Lower leg skin (tissue), 3 donors: ENCODE results near the gene SCYL1.

Experiments used
- POLR2A ChIP-seq, 2 donors: fragments of 450-650 bp; IDR thresholded peaks; one replicate each; pipeline ENCODE4 v1.6.1; 2016 to 2017; ENCODE audit warnings: antibody characterized with exemption in 2 of 2, mild to moderate bottlenecking in 1 of 2, moderate library complexity in 1 of 2
- TF ChIP-seq, protein P1 (sequence below), 3 donors: fragments of 450-650 bp; IDR thresholded peaks; one replicate each; pipeline ENCODE4 v1.5.1; 2016; ENCODE audit warnings: antibody characterized with exemption in 3 of 3, mild to moderate bottlenecking in 3 of 3, moderate library complexity in 2 of 3

- TF ChIP-seq, protein P1, sequence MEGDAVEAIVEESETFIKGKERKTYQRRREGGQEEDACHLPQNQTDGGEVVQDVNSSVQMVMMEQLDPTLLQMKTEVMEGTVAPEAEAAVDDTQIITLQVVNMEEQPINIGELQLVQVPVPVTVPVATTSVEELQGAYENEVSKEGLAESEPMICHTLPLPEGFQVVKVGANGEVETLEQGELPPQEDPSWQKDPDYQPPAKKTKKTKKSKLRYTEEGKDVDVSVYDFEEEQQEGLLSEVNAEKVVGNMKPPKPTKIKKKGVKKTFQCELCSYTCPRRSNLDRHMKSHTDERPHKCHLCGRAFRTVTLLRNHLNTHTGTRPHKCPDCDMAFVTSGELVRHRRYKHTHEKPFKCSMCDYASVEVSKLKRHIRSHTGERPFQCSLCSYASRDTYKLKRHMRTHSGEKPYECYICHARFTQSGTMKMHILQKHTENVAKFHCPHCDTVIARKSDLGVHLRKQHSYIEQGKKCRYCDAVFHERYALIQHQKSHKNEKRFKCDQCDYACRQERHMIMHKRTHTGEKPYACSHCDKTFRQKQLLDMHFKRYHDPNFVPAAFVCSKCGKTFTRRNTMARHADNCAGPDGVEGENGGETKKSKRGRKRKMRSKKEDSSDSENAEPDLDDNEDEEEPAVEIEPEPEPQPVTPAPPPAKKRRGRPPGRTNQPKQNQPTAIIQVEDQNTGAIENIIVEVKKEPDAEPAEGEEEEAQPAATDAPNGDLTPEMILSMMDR (IDR thresholded peaks at IDR 0.05), result no peak
- TF ChIP-seq POLR2A (IDR thresholded peaks at IDR 0.05), result no peak
Measured at GRCh38 chr11:65499713-65500386, 25.0 kb upstream of the SCYL1 start.
